ENCODE data around the gene FGFR2. TPM values are rescaled to one million over a fixed set of nuclear protein-coding genes. Genes with fewer than 3 reads are reported as not detected.

FGFR2 gene
- total RNA-seq, 1 donor from 2014 or later, result 15.3 TPM

DNA sequence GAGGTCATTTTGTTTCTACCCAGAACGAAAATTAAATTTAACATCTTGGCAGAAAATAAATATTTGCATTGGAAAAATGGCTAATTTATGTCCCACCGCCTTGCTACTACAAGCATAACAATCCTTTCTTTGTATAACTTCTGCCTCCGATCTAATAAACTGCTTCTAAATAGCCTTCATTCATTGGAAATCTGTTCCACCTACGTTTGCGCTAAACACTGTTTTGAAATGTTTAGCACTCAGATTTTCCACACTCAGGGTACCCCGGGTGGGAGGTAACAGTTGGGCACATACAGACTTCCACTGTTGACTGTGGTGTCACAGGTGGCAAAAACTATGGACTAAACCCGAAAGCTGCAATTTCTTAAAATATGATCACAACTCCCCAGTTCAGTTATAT lies 96.4 kb downstream of the FGFR2 start:
- TF ChIP-seq CTCF (IDR thresholded peaks at IDR 0.05; ENCODE audit: unreplicated experiment), result no peak
- no peaks in the 10 kb centered on the region for H3K4me1 Mint-ChIP-seq (ENCODE audit: unreplicated experiment)
- no peak for DNase-seq (ENCODE audit: low spot score)
- H3K27me3 Mint-ChIP-seq (ENCODE audit: unreplicated experiment), result peaks cover 2% of the 10 kb centered on the region
- H3K4me3 Mint-ChIP-seq (ENCODE audit: unreplicated experiment), result no peak overlapping the region
- no peak overlapping the region for H3K27ac Mint-ChIP-seq (ENCODE audit: unreplicated experiment)
- H3K36me3 Mint-ChIP-seq (ENCODE audit: low read depth, unreplicated experiment), result no peaks in the 10 kb centered on the region
- no peaks in the 10 kb centered on the region for H3K9me3 Mint-ChIP-seq (ENCODE audit: unreplicated experiment)

DNA sequence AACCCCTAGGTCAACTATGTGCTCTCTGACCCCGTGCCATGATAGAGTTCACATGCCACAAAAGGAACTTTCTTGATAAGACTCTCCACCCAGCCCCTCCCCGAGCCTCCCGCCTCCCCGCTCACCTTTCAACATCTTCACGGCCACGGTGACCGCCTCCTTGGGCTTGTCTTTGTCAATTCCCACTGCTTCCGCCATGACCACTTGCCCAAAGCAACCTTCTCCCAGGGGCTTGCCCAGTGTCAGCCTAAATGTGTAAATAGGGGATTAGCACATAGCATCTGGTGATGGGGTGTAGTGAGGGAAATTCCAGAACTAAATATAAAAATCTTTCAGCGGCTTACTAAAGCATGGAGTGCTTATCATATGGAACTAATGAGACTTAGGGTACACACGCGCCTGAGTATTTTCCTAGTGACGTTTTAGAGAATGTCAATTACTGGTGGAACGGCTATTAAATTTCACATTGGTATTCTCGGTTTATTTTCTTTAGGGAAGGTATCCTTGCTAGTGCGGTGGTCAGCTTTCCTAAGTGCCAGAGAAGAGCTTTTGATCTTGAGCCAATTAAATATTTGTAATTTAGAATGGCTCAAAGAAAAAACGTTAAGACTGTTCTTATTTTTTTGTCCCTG lies 97.4 kb downstream of the FGFR2 start:
- no peak for DNase-seq (ENCODE audit: low spot score)
- no peak overlapping the region for H3K27ac Mint-ChIP-seq (ENCODE audit: unreplicated experiment)
- TF ChIP-seq CTCF (IDR thresholded peaks at IDR 0.05; ENCODE audit: unreplicated experiment), result no peak
- no peaks in the 10 kb centered on the region for H3K36me3 Mint-ChIP-seq (ENCODE audit: low read depth, unreplicated experiment)
- H3K27me3 Mint-ChIP-seq (ENCODE audit: unreplicated experiment), result peaks cover 2% of the 10 kb centered on the region
- no peaks in the 10 kb centered on the region for H3K9me3 Mint-ChIP-seq (ENCODE audit: unreplicated experiment)
- H3K4me1 Mint-ChIP-seq (ENCODE audit: unreplicated experiment), result no peaks in the 10 kb centered on the region
- no peak overlapping the region for H3K4me3 Mint-ChIP-seq (ENCODE audit: unreplicated experiment)

GRCh38 chr10:121497513-121498470 lies 100.5 kb downstream of the FGFR2 start:
- DNase-seq (ENCODE audit: low spot score), result no peak
- H3K9me3 Mint-ChIP-seq (ENCODE audit: unreplicated experiment), result no peaks in the 10 kb centered on the region
- no peak overlapping the region for H3K27ac Mint-ChIP-seq (ENCODE audit: unreplicated experiment)
- H3K36me3 Mint-ChIP-seq (ENCODE audit: low read depth, unreplicated experiment), result no peaks in the 10 kb centered on the region
- peaks cover 2% of the 10 kb centered on the region for H3K27me3 Mint-ChIP-seq (ENCODE audit: unreplicated experiment)
- H3K4me1 Mint-ChIP-seq (ENCODE audit: unreplicated experiment), result no peaks in the 10 kb centered on the region
- no peak for TF ChIP-seq CTCF (IDR thresholded peaks at IDR 0.05; ENCODE audit: unreplicated experiment)
- no peak overlapping the region for H3K4me3 Mint-ChIP-seq (ENCODE audit: unreplicated experiment)

DNA sequence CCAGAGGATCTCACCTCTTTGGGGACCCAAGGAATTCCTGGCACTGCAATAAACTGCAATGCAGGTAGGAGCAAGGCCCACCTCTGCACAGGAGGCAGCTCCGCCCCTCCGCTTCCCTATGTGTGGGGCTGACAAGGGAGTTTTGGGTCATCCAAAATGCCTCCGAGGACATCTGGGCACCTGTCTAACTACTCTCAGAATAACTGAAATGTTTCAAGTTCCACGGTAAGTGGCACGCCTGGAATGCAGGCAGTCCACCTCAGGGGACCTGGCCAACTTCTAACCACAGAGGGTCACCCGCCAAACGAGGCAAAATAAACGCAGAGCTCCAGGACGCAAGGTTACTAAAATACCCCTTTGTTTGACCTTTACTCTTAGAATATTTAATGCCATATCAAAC lies 102.5 kb downstream of the FGFR2 start:
- Mint-ChIP-seq H3K27ac (ENCODE audit: unreplicated experiment) (no peak overlapping the region), H3K27me3 (ENCODE audit: unreplicated experiment) (peaks cover 2% of the 10 kb centered on the region), H3K9me3 (ENCODE audit: unreplicated experiment) (no peaks in the 10 kb centered on the region), H3K4me1 (ENCODE audit: unreplicated experiment) (no peaks in the 10 kb centered on the region), H3K36me3 (ENCODE audit: low read depth, unreplicated experiment) (no peaks in the 10 kb centered on the region), H3K4me3 (ENCODE audit: unreplicated experiment) (no peak overlapping the region)
- no peak for TF ChIP-seq CTCF (IDR thresholded peaks at IDR 0.05; ENCODE audit: unreplicated experiment)
- DNase-seq (ENCODE audit: low spot score), result no peak

- H3K9me3 Mint-ChIP-seq (ENCODE audit: unreplicated experiment), result no peaks in the 10 kb centered on the region
- no peaks in the 10 kb centered on the region for H3K36me3 Mint-ChIP-seq (ENCODE audit: low read depth, unreplicated experiment)
- no peak overlapping the region for H3K27ac Mint-ChIP-seq (ENCODE audit: unreplicated experiment)
- DNase-seq (ENCODE audit: low spot score), result no peak
- no peaks in the 10 kb centered on the region for H3K27me3 Mint-ChIP-seq (ENCODE audit: unreplicated experiment)
- TF ChIP-seq CTCF (IDR thresholded peaks at IDR 0.05; ENCODE audit: unreplicated experiment), result no peak
- H3K4me1 Mint-ChIP-seq (ENCODE audit: unreplicated experiment), result no peaks in the 10 kb centered on the region
- no peak overlapping the region for H3K4me3 Mint-ChIP-seq (ENCODE audit: unreplicated experiment)
These were observed 103.9 kb downstream of the FGFR2 start for GRCh38 chr10:121494296-121494695.
